ENCODE data around the gene PTH2R.

DNA sequence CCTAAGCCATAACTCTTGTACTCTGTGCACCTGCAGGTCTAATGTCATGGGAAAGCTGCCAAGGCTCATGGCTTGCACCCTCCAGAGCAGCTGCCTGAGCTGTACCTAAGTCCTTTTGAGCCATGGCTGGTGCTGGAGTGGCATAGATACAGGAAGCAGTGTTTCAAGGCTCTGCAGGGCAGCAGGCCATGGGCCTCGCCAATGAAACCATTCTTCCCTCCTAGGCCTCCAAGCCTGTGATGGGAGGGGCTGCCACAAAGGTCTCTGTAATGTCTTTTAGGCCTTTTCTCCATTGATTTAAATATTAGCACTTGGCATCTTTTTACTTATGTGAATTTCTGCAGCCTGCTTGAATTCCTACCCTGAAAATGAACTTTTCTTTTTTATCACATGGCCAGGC is 108.5 kb downstream of the PTH2R start:
- TF ChIP-seq, protein P1, sequence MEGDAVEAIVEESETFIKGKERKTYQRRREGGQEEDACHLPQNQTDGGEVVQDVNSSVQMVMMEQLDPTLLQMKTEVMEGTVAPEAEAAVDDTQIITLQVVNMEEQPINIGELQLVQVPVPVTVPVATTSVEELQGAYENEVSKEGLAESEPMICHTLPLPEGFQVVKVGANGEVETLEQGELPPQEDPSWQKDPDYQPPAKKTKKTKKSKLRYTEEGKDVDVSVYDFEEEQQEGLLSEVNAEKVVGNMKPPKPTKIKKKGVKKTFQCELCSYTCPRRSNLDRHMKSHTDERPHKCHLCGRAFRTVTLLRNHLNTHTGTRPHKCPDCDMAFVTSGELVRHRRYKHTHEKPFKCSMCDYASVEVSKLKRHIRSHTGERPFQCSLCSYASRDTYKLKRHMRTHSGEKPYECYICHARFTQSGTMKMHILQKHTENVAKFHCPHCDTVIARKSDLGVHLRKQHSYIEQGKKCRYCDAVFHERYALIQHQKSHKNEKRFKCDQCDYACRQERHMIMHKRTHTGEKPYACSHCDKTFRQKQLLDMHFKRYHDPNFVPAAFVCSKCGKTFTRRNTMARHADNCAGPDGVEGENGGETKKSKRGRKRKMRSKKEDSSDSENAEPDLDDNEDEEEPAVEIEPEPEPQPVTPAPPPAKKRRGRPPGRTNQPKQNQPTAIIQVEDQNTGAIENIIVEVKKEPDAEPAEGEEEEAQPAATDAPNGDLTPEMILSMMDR (IDR thresholded peaks at IDR 0.05) = no peak
- TF ChIP-seq POLR2A (IDR thresholded peaks at IDR 0.05) = no peak
